ENCODE data around the gene WDR88.

DNA sequence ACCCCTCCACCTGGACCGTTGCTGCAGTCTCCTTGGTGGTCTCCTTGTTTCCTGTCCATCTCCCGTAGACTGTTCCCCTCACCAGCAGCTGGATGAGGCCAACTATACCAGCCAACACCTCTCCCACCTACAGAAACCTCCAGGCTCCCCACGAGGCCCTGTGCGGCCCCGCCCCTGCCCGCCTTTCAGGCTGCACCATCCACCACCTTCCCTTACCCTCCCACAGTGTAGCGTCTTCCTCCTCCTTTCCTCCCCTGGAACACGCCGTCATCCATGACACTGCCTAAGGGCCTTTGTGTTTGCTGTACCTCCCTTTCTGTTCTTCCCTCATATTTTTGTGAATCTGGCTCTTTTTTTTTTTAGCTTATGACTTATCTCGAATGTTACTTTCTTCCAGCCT, 23.8 kb upstream of the WDR88 start:
- no peak for TF ChIP-seq POLR2A (IDR thresholded peaks at IDR 0.05)
- TF ChIP-seq, protein P1, sequence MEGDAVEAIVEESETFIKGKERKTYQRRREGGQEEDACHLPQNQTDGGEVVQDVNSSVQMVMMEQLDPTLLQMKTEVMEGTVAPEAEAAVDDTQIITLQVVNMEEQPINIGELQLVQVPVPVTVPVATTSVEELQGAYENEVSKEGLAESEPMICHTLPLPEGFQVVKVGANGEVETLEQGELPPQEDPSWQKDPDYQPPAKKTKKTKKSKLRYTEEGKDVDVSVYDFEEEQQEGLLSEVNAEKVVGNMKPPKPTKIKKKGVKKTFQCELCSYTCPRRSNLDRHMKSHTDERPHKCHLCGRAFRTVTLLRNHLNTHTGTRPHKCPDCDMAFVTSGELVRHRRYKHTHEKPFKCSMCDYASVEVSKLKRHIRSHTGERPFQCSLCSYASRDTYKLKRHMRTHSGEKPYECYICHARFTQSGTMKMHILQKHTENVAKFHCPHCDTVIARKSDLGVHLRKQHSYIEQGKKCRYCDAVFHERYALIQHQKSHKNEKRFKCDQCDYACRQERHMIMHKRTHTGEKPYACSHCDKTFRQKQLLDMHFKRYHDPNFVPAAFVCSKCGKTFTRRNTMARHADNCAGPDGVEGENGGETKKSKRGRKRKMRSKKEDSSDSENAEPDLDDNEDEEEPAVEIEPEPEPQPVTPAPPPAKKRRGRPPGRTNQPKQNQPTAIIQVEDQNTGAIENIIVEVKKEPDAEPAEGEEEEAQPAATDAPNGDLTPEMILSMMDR (IDR thresholded peaks at IDR 0.05): no peak
- no peak for TF ChIP-seq EP300 (IDR thresholded peaks at IDR 0.05)

All from suprapubic skin (tissue), 3 donors.